Breast epithelium (tissue), 3 donors: ENCODE measurements around the gene HPCAL4.

Experiments
- CTCF ChIP-seq, 3 donors: fragments of 450-650 bp; IDR thresholded peaks; one replicate each; pipeline ENCODE4 v1.5.1; 2016 to 2017; ENCODE audit warnings: antibody characterized with exemption in 3 of 3, mild to moderate bottlenecking in 3 of 3, moderate library complexity in 3 of 3
- POLR2A ChIP-seq: fragments of 450-650 bp; IDR thresholded peaks from one replicate; pipeline ENCODE4 v1.6.1; 2016; ENCODE audit warnings: antibody characterized with exemption, mild to moderate bottlenecking, moderate library complexity
- POLR2AphosphoS5 ChIP-seq, 3 donors: sonication (generic); formaldehyde crosslinking; IDR thresholded peaks; one replicate each; pipeline ENCODE4 v1.6.1; 2017; ENCODE audit warnings: antibody characterized with exemption in 3 of 3

GRCh38 chr1:39690225-39690624 is 1.0 kb downstream of the HPCAL4 start:
- no peak for TF ChIP-seq CTCF (IDR thresholded peaks at IDR 0.05)
- no peak for TF ChIP-seq POLR2A
- TF ChIP-seq POLR2AphosphoS5 (IDR thresholded peaks at IDR 0.05), result no peak
